NCI-H1048 (cell line): Measurements from ENCODE around the gene MS4A15.
"Not testable (repeated sequence)": the region's sequence is repeated elsewhere in the genome, so short reads cannot be mapped to it uniquely, and the experiment has no call there.

ENCODE experiments used
- DNase-seq: peaks from one replicate; lab custom pipeline; 2025; lab: John Stamatoyannopoulos, UW

MS4A15 gene

GRCh38 chr11:60754887-60755286 lies 1.8 kb upstream of the MS4A15 start:
- DNase-seq: no peak

DNA sequence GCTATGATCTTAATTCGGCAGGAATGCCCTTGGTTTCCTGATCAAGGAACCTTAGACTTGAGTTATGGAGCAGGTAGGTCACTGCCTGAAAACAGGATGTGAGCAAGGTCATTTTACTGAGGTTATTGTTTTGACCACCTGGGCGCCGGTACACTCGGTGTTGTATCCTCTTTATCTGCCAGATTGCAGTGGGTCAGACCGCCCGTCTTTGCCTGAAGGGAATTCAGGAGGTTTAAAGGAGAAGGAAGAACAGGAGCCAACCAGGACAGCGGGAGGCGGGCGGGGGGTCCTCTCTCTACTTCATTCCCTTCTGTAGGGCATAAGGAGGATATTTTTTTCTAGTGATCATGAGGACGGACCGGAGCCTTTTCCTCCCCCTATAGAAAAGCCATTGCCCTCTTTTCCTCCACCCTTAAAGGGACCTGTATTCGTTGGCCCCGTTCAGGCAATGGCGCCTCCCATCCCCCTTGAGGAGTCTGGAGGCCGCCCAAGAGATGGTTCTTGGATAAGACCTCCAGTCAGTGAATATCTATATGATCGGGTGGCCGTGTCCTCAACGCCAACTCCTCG lies 649 bp downstream of the MS4A15 start:
- no peak for DNase-seq

- DNase-seq: not testable (repeated sequence)
These were observed 2.0 kb downstream of the MS4A15 start for GRCh38 chr11:60758671-60759070.

DNA sequence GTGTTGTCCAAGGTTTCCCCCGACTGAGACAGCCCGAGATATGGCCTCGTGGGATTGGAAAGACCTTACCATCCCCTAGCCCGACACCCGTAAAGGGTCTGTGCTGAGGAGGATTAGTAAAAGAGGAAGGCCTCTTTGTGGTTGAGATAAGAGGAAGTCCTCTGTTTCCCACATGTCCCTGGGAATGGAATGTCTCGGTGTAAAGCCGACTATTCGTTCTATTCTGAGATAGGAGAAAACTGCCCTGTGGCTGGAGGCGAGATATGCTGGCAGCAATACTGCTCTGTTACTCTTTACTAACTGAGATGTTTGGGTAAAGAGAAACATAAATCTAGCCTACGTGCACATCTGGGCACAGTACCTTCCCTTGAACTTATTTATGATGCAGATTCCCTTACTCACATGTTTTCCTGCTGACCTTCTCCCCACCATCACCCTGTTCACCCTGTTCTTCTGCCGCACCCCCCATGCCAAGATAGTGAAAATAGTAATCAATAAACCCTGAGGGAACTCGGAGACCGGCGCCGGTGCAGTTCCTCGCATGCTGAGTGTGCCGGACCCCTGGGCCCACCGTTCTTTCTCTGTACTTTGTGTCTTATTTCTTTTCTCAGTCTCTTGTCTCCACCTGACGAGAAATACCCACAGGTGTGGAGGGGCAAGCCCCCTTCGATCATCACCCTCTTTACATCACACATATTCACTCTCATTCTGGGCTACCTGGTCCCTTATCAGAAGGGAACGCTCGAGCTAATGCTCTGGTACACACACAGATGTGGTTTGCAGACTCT lies 3.0 kb downstream of the MS4A15 start:
- DNase-seq: not testable (repeated sequence)

GRCh38 chr11:60761436-60762190 lies 4.9 kb downstream of the MS4A15 start:
- DNase-seq: no peak

- DNase-seq: no peak
These were observed 6.4 kb downstream of the MS4A15 start for GRCh38 chr11:60762851-60763691.

- DNase-seq: no peak
These were observed 7.2 kb downstream of the MS4A15 start for GRCh38 chr11:60763692-60764369.

GRCh38 chr11:60764879-60765278 lies 8.2 kb downstream of the MS4A15 start:
- no peak for DNase-seq

- no peak for DNase-seq
These were observed 8.7 kb downstream of the MS4A15 start for GRCh38 chr11:60765355-60765754.

DNA sequence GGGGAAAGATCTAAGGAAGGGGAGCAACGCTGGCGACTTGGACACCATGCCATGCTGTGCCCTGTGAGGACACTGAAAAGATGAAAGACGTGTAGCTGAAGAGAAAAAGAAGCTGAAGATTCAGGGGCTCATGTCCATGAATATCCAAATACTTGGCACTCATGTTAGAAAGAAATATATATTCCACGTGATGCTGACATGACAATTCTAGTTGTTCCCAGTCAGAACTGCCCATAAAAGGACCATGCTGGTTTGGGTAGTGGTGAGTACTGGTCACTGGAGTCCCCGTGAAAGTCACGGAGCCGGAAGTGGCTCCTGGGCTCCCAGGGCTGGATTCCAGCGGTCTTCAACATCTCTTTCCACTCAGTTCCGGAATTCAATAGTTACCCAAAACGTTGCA lies 9.9 kb downstream of the MS4A15 start:
- DNase-seq: no peak

- no peak for DNase-seq
These were observed 10.7 kb downstream of the MS4A15 start for GRCh38 chr11:60767388-60767811.

- DNase-seq: no peak
These were observed 11.5 kb downstream of the MS4A15 start for GRCh38 chr11:60768202-60768601.

GRCh38 chr11:60769273-60769672 lies 12.6 kb downstream of the MS4A15 start:
- no peak for DNase-seq

GRCh38 chr11:60769811-60770210 lies 13.1 kb downstream of the MS4A15 start:
- DNase-seq: no peak

DNA sequence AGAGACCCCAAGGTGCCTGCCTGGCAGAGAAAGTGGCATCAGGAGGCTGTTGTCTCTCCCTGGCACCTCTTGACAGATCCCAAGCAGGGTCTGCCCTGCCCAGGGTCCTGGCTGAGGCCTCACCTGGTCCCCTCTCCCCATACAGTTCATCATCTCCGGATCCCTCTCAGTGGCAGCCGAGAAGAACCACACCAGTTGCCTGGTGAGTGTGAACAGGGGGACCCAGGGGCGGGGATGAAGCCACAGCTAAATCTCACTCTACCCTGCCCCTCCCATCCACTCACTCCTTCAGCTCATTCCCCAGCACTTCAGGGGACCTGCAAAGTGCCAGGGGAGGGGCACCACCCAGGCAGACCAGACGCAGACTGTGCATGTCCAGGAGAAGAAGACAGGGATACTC lies 14.5 kb downstream of the MS4A15 start:
- no peak for DNase-seq

- no peak for DNase-seq
These were observed 15.3 kb downstream of the MS4A15 start for GRCh38 chr11:60771879-60772525.

DNA sequence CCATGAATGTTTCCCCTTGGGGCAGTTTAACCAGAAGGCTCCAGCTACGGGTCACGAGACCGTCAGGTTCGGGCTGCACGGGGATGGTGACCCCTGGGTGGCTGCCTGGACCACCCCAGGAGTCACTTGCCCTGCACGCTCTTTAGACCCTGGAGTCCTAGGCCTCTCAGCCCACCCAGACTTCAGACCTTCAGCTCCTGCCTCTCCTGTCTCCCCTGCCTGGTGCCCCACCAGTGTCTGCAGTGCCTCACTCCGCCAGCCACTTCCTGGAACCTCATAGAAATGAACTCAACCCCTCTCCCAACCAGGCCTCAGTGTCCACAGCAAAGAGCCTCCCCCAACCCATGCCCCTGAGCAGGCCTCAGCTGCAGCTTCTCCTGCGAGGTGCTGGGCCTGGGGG lies 16.0 kb downstream of the MS4A15 start:
- no peak for DNase-seq

DNA sequence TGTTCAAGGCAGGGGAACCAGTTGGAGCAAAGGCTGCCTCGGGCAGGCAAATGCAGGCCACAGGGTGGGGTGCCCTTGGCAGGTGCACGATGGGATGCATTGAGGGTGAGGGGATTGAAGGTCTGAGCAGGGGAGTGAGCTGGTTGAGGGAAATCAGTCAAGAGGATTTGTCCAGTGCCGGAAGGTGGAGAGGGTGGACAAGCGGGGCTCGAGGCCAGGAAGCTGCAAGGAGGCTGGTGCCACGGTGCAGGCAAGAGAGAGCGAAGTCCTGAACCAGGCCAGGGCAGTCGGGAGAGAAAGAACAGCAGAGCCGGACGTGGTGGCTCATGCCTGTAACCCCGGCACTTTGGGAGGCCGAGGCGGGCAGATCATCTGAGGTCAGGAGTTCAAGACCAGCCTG lies 18.1 kb downstream of the MS4A15 start:
- DNase-seq: no peak

GRCh38 chr11:60775420-60775961 lies 18.8 kb downstream of the MS4A15 start:
- DNase-seq: peak; percentile 47

GRCh38 chr11:60776167-60776566 lies 19.5 kb downstream of the MS4A15 start:
- DNase-seq: no peak

- DNase-seq: no peak
These were observed 20.4 kb downstream of the MS4A15 start for GRCh38 chr11:60777106-60777505.
